Osteoblast (primary cell): ENCODE data around the gene TAS2R16. TPM values are rescaled to one million over a fixed set of nuclear protein-coding genes. Genes with fewer than 3 reads are reported as not detected.

Source experiments
- DNase-seq: peaks from one replicate; pipeline ENCODE4 v3.0.0; 2011; ENCODE audit warnings: low spot score, mixed read lengths; ENCODE audit not compliant: insufficient read length; ENCODE audit errors: missing footprints
- H2AFZ ChIP-seq: 2 replicates; pipeline ENCODE4 v1.6.0; 2011; ENCODE audit warnings: mild to moderate bottlenecking, low read length
- H3K27ac ChIP-seq: 2 replicates; pipeline ENCODE4 v1.5.1; 2011; ENCODE audit warnings: mild to moderate bottlenecking, low read depth, low read length, moderate library complexity
- H3K27me3 ChIP-seq: 2 replicates; pipeline ENCODE4 v1.6.0; 2012; ENCODE audit warnings: mild to moderate bottlenecking, control low read depth, inconsistent platforms, low read length, moderate library complexity; ENCODE audit not compliant: insufficient read depth
- H3K36me3 ChIP-seq: 2 replicates; pipeline ENCODE4 v1.5.1; 2011; ENCODE audit warnings: mild to moderate bottlenecking, low read length, control low read depth, moderate library complexity; ENCODE audit not compliant: insufficient read depth
- H3K4me1 ChIP-seq: 2 replicates; pipeline ENCODE4 v1.5.1; 2011; ENCODE audit warnings: mild to moderate bottlenecking, low read length, control low read depth, moderate library complexity; ENCODE audit not compliant: insufficient read depth
- H3K4me2 ChIP-seq: 2 replicates; pipeline ENCODE4 v1.6.0; 2011; ENCODE audit warnings: mild to moderate bottlenecking, low read length; ENCODE audit not compliant: insufficient read depth
- H3K4me3 ChIP-seq: fragments of 200-600 bp; sonication (generic); 3 replicates; pipeline ENCODE4 v1.5.1; 2012; ENCODE audit warnings: mild to moderate bottlenecking, low read length, inconsistent platforms; ENCODE audit not compliant: insufficient read depth
- H3K79me2 ChIP-seq: 2 replicates; pipeline ENCODE4 v1.6.0; 2012; ENCODE audit warnings: mild to moderate bottlenecking, low read length, control low read depth, inconsistent platforms; ENCODE audit not compliant: insufficient read depth
- H3K9me3 ChIP-seq: 2 replicates; pipeline ENCODE4 v1.5.1; 2011; ENCODE audit warnings: low read depth, low read length, control low read depth
- H4K20me1 ChIP-seq: 2 replicates; pipeline ENCODE4 v1.6.0; 2012; ENCODE audit warnings: mild to moderate bottlenecking, low read length, control low read depth; ENCODE audit not compliant: insufficient read depth
- CTCF ChIP-seq: IDR thresholded peaks from 2 replicates; pipeline ENCODE4 v1.5.1; 2011; ENCODE audit warnings: mild to moderate bottlenecking, low read depth, low read length, moderate library complexity; ENCODE audit errors: extremely low read depth
- total RNA-seq: library from RNA; depleted of rRNA; stranded (reverse); fragments of >200 nt; gene quantifications from 2 replicates; pipeline ENCODE4 v1.2.3, GENCODE V29; 2012

The TAS2R16 gene
- total RNA-seq, 1 donor = not detected

GRCh38 chr7:123011766-123012369, 16.4 kb upstream of the TAS2R16 start:
- Histone ChIP-seq H3K27me3 (no peaks in the 10 kb centered on the region), H4K20me1 (no peaks in the 10 kb centered on the region), H3K4me1 (no peaks in the 10 kb centered on the region), H2AFZ (no peak overlapping the region), H3K4me3 (no peak overlapping the region), H3K79me2 (no peaks in the 10 kb centered on the region), H3K9me3 (no peaks in the 10 kb centered on the region), H3K27ac (no peak overlapping the region), H3K4me2 (no peak overlapping the region), H3K36me3 (no peaks in the 10 kb centered on the region)
- no peak for TF ChIP-seq CTCF
- DNase-seq = no peak

GRCh38 chr7:123004931-123005330, 9.4 kb upstream of the TAS2R16 start:
- no peak overlapping the region for H2AFZ ChIP-seq
- no peaks in the 10 kb centered on the region for H3K9me3 ChIP-seq
- DNase-seq = no peak

GRCh38 chr7:123003539-123004126, 8.1 kb upstream of the TAS2R16 start:
- no peak for DNase-seq

More at GRCh38 chr7:123004931-123005330, 9.4 kb upstream of the TAS2R16 start:
- Histone ChIP-seq H3K4me3 (no peak overlapping the region), H3K4me1 (no peaks in the 10 kb centered on the region), H4K20me1 (no peaks in the 10 kb centered on the region), H3K36me3 (no peaks in the 10 kb centered on the region), H3K79me2 (no peaks in the 10 kb centered on the region), H3K27ac (no peak overlapping the region), H3K27me3 (no peaks in the 10 kb centered on the region), H3K4me2 (no peak overlapping the region)
- no peak for TF ChIP-seq CTCF

More at GRCh38 chr7:123003539-123004126, 8.1 kb upstream of the TAS2R16 start:
- no peak overlapping the region for H3K4me3 ChIP-seq
- H3K9me3 ChIP-seq = no peaks in the 10 kb centered on the region
- H3K4me2 ChIP-seq = no peak overlapping the region
- no peak overlapping the region for H3K27ac ChIP-seq
- H3K36me3 ChIP-seq = no peaks in the 10 kb centered on the region
- TF ChIP-seq CTCF = no peak
- H3K4me1 ChIP-seq = no peaks in the 10 kb centered on the region
- no peaks in the 10 kb centered on the region for H4K20me1 ChIP-seq
- H2AFZ ChIP-seq = no peak overlapping the region
- no peaks in the 10 kb centered on the region for H3K79me2 ChIP-seq
- no peaks in the 10 kb centered on the region for H3K27me3 ChIP-seq
